Karpas-422 (cell line): ENCODE measurements around the gene CFI. TPM values are rescaled to one million over a fixed set of nuclear protein-coding genes. Genes with fewer than 3 reads are reported as not detected.

Experiments used
- DNase-seq: peaks from one replicate; pipeline ENCODE4 v3.0.0-alpha.2; 2015
- H2AFZ ChIP-seq: fragments of 200-600 bp; sonication (generic); 2 replicates; pipeline ENCODE4 v1.6.1; 2014; ENCODE audit warnings: antibody characterized with exemption, low read length, mixed read lengths
- H3K27ac ChIP-seq: fragments of 200-600 bp; sonication (generic); 2 replicates; pipeline ENCODE4 v1.5.1; 2014; ENCODE audit warnings: mild to moderate bottlenecking, low read length, moderate library complexity
- H3K27me3 ChIP-seq: fragments of 200-600 bp; sonication (generic); 2 replicates; pipeline ENCODE4 v1.6.1; 2014; ENCODE audit warnings: low read length, mixed read lengths
- H3K36me3 ChIP-seq: fragments of 200-600 bp; sonication (generic); 2 replicates; pipeline ENCODE4 v1.6.1; 2014; ENCODE audit warnings: low read length, mixed read lengths; ENCODE audit not compliant: insufficient read depth
- H3K4me1 ChIP-seq: fragments of 200-600 bp; sonication (generic); 2 replicates; pipeline ENCODE4 v1.6.1; 2014; ENCODE audit warnings: mild to moderate bottlenecking, low read length, mixed read lengths
- H3K4me2 ChIP-seq: fragments of 200-600 bp; sonication (generic); 2 replicates; pipeline ENCODE4 v1.6.1; 2014; ENCODE audit warnings: low read length, low read depth, mild to moderate bottlenecking; ENCODE audit not compliant: poor library complexity, severe bottlenecking
- H3K4me3 ChIP-seq: fragments of 200-600 bp; sonication (generic); 2 replicates; pipeline ENCODE4 v1.5.1; 2014; ENCODE audit warnings: mild to moderate bottlenecking, antibody characterized with exemption, low read length, mixed read lengths
- H3K79me2 ChIP-seq: fragments of 200-600 bp; sonication (generic); 2 replicates; pipeline ENCODE4 v1.6.1; 2014; ENCODE audit warnings: mild to moderate bottlenecking, low read length, mixed read lengths
- H3K9ac ChIP-seq: fragments of 200-600 bp; sonication (generic); 2 replicates; pipeline ENCODE4 v1.6.0; 2014; ENCODE audit warnings: low read length
- H3K9me2 ChIP-seq: fragments of 200-600 bp; sonication (generic), shearing (Covaris generic); replicated peaks from 2 replicates; pipeline ENCODE4 v1.6.0; 2014; ENCODE audit warnings: mild to moderate bottlenecking, low read length, moderate library complexity; ENCODE audit not compliant: insufficient read depth
- H3K9me3 ChIP-seq: fragments of 300-700, 200-600 bp; sonication (generic); 2 replicates; pipeline ENCODE4 v1.6.1; 2014; ENCODE audit warnings: low read length, mixed read lengths
- H4K20me1 ChIP-seq: fragments of 200-600 bp; sonication (generic); 2 replicates; pipeline ENCODE4 v1.6.1; 2014; ENCODE audit warnings: mild to moderate bottlenecking, antibody characterized with exemption, low read length, low read depth; ENCODE audit not compliant: insufficient read depth
- total RNA-seq: library from RNA; depleted of rRNA; stranded (reverse); fragments of >200 nt; shearing (Covaris generic); gene quantifications from 2 replicates; pipeline ENCODE4 v1.2.3, GENCODE V29; 2014; ENCODE audit warnings: low replicate concordance

The CFI gene
- total RNA-seq, 1 experiment from 2014 or later: not detected

GRCh38 chr4:109750652-109751244 lies 51.1 kb downstream of the CFI start:
- H3K9me3 ChIP-seq: no peaks in the 10 kb centered on the region
- no peaks in the 10 kb centered on the region for H3K79me2 ChIP-seq
- no peak overlapping the region for H3K27ac ChIP-seq
- no peak overlapping the region for H3K4me3 ChIP-seq
- no peaks in the 10 kb centered on the region for H3K9me2 ChIP-seq
- no peaks in the 10 kb centered on the region for H3K36me3 ChIP-seq
- H4K20me1 ChIP-seq: no peaks in the 10 kb centered on the region
- H2AFZ ChIP-seq: no peak overlapping the region
- no peak overlapping the region for H3K9ac ChIP-seq
- H3K27me3 ChIP-seq: no peaks in the 10 kb centered on the region
- DNase-seq: no peak
- no peaks in the 10 kb centered on the region for H3K4me1 ChIP-seq
- no peak overlapping the region for H3K4me2 ChIP-seq

DNA sequence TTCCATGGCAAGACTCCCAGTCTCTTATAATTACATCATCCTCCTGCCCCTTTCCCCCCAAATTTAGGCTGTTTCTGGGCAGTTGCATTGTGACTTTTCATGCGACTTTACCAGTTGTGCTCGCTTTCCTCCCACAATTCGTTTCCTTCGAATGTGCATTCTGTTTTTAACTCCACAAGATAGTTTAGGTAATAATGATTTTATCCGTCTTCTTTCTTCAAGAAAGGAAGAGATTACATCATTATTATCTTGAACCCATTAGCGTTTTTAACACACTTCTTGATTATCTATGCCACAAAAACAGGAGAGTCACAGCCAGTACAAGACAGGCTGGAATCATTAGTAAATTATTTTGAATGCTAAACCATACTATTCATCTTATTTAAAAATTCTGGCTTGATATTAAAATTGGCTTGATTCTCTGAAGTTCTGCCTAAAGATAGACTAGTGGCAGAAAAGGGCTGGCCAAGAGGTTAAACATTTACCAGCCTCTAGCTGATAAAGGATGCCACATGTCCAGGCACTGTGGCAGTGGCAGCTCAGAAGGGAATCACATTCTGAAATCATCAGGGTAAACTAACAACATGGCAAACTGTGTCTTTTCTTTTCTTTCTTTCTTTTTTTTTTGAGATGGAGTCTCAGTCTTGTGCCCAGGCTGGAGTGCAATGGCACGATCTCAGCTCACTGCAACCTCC lies 52.3 kb downstream of the CFI start:
- no peaks in the 10 kb centered on the region for H3K36me3 ChIP-seq
- H3K9ac ChIP-seq: no peak overlapping the region
- H3K27ac ChIP-seq: no peak overlapping the region
- no peak overlapping the region for H3K4me3 ChIP-seq
- DNase-seq: no peak
- H3K4me1 ChIP-seq: no peaks in the 10 kb centered on the region
- no peak overlapping the region for H3K4me2 ChIP-seq
- H3K79me2 ChIP-seq: no peaks in the 10 kb centered on the region
- H2AFZ ChIP-seq: no peak overlapping the region
- H3K9me2 ChIP-seq: no peaks in the 10 kb centered on the region
- H3K9me3 ChIP-seq: no peaks in the 10 kb centered on the region
- no peaks in the 10 kb centered on the region for H3K27me3 ChIP-seq
- H4K20me1 ChIP-seq: no peaks in the 10 kb centered on the region

DNA sequence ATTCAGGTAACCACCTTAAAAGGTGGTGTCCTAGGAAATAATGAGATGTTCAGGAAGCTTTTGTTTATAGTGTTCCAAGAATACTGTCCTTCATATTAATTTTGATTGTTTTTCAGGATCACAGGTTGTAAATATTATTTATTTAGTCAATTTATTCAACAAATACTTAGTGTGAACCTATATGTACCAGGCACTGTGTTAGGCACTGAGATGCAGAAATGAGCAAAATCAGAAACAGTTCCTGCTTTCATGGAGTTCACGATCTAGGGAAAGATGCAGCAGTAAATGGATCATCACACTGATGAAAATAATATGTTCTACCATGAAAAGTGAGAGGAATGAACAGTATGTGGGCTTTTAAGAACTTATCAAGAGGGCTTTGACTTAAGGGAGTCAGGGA lies 53.7 kb downstream of the CFI start:
- H3K9me3 ChIP-seq: no peaks in the 10 kb centered on the region
- H3K4me1 ChIP-seq: no peaks in the 10 kb centered on the region
- no peaks in the 10 kb centered on the region for H3K36me3 ChIP-seq
- DNase-seq: no peak
- no peak overlapping the region for H3K27ac ChIP-seq
- H4K20me1 ChIP-seq: no peaks in the 10 kb centered on the region
- no peaks in the 10 kb centered on the region for H3K79me2 ChIP-seq
- H3K9ac ChIP-seq: no peak overlapping the region
- no peak overlapping the region for H3K4me3 ChIP-seq
- H3K27me3 ChIP-seq: no peaks in the 10 kb centered on the region
- H2AFZ ChIP-seq: no peak overlapping the region
- no peaks in the 10 kb centered on the region for H3K9me2 ChIP-seq
- H3K4me2 ChIP-seq: no peak overlapping the region

- no peak overlapping the region for H3K9ac ChIP-seq
- DNase-seq: no peak
- no peaks in the 10 kb centered on the region for H3K79me2 ChIP-seq
- H2AFZ ChIP-seq: no peak overlapping the region
- no peaks in the 10 kb centered on the region for H4K20me1 ChIP-seq
- no peaks in the 10 kb centered on the region for H3K4me1 ChIP-seq
- H3K9me3 ChIP-seq: no peaks in the 10 kb centered on the region
- H3K36me3 ChIP-seq: no peaks in the 10 kb centered on the region
- no peak overlapping the region for H3K27ac ChIP-seq
- no peak overlapping the region for H3K4me3 ChIP-seq
- H3K4me2 ChIP-seq: no peak overlapping the region
- no peaks in the 10 kb centered on the region for H3K9me2 ChIP-seq
- no peaks in the 10 kb centered on the region for H3K27me3 ChIP-seq
Measured at GRCh38 chr4:109746728-109747127, 55.1 kb downstream of the CFI start.

GRCh38 chr4:109745830-109746229 lies 56.0 kb downstream of the CFI start:
- no peaks in the 10 kb centered on the region for H3K79me2 ChIP-seq
- H2AFZ ChIP-seq: no peak overlapping the region
- H4K20me1 ChIP-seq: no peaks in the 10 kb centered on the region
- H3K9me2 ChIP-seq: no peaks in the 10 kb centered on the region
- H3K4me1 ChIP-seq: no peaks in the 10 kb centered on the region
- H3K9me3 ChIP-seq: no peaks in the 10 kb centered on the region
- H3K4me2 ChIP-seq: no peak overlapping the region
- H3K9ac ChIP-seq: no peak overlapping the region
- H3K27ac ChIP-seq: no peak overlapping the region
- H3K4me3 ChIP-seq: no peak overlapping the region
- no peak for DNase-seq
- H3K36me3 ChIP-seq: no peaks in the 10 kb centered on the region
- no peaks in the 10 kb centered on the region for H3K27me3 ChIP-seq

- Histone ChIP-seq H3K9me2 (no peaks in the 10 kb centered on the region), H3K4me3 (no peak overlapping the region), H3K9ac (no peak overlapping the region), H3K36me3 (no peaks in the 10 kb centered on the region), H2AFZ (no peak overlapping the region), H3K27me3 (no peaks in the 10 kb centered on the region), H3K79me2 (no peaks in the 10 kb centered on the region), H3K27ac (no peak overlapping the region), H4K20me1 (no peaks in the 10 kb centered on the region), H3K9me3 (no peaks in the 10 kb centered on the region), H3K4me2 (no peak overlapping the region), H3K4me1 (no peaks in the 10 kb centered on the region)
- DNase-seq: no peak
Measured at GRCh38 chr4:109739547-109739946, 62.3 kb downstream of the CFI start.

- Histone ChIP-seq H3K4me1 (no peaks in the 10 kb centered on the region), H3K36me3 (no peaks in the 10 kb centered on the region), H4K20me1 (no peaks in the 10 kb centered on the region), H3K9me2 (no peaks in the 10 kb centered on the region), H3K27ac (no peak overlapping the region), H2AFZ (no peak overlapping the region), H3K9me3 (no peaks in the 10 kb centered on the region), H3K79me2 (no peaks in the 10 kb centered on the region), H3K27me3 (no peaks in the 10 kb centered on the region), H3K4me2 (no peak overlapping the region), H3K4me3 (no peak overlapping the region), H3K9ac (no peak overlapping the region)
- DNase-seq: no peak
Measured at GRCh38 chr4:109738104-109738872, 63.5 kb downstream of the CFI start.

DNA sequence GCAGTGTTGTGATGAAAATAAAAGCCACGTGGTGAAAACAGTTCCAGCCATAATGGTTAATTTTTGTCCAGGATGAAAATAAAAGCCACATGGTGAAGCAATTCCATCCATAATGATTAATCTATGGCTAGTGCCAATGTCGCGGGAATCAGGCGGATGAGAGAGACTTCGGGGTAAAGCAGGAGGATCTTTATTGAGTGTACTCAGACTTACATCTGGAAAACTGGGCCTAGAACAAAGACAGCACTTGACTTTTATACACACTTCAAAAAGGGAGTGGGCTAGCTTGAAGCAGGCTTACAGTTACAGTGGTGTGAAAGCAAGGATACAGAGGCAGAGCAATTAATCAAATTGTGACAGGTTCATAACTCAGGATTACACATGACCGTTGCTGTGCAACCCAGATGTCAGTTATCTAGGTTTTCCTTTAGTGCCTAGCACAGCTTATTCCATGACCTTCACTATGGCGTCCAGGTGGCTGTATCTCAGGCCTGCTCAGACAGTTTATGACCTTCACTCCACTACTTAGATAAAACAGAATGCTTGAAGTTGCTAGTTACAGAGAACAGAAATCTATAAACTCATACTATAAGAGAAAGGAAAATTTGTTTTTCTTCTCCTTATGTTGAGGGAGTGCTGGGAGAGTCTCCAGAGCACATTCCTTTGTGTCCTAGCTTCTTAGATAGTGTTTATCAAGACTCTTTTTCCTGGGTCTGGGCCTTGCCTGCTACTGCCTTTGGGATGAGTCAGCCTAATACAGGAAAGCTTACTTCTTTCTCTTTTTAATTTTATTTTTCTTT lies 66.0 kb downstream of the CFI start:
- H3K9me2 ChIP-seq: no peaks in the 10 kb centered on the region
- H3K79me2 ChIP-seq: no peaks in the 10 kb centered on the region
- no peaks in the 10 kb centered on the region for H4K20me1 ChIP-seq
- no peak overlapping the region for H3K4me3 ChIP-seq
- no peak overlapping the region for H2AFZ ChIP-seq
- H3K9ac ChIP-seq: no peak overlapping the region
- H3K4me1 ChIP-seq: peaks cover 2% of the 10 kb centered on the region
- H3K27me3 ChIP-seq: no peaks in the 10 kb centered on the region
- H3K4me2 ChIP-seq: no peak overlapping the region
- no peak for DNase-seq
- H3K36me3 ChIP-seq: no peaks in the 10 kb centered on the region
- no peaks in the 10 kb centered on the region for H3K9me3 ChIP-seq
- no peak overlapping the region for H3K27ac ChIP-seq
